NCI-H1436 treated with DMSO at 0.1 percent for 48 hours (cell line): Measurements from ENCODE around the gene RAD50.
"Not testable (repeated sequence)": the region's sequence is repeated elsewhere in the genome, so short reads cannot be mapped to it uniquely, and the experiment has no call there.

Experiments
- DNase-seq: peaks from one replicate; lab custom pipeline; 2025; lab: John Stamatoyannopoulos, UW

The RAD50 gene

DNA sequence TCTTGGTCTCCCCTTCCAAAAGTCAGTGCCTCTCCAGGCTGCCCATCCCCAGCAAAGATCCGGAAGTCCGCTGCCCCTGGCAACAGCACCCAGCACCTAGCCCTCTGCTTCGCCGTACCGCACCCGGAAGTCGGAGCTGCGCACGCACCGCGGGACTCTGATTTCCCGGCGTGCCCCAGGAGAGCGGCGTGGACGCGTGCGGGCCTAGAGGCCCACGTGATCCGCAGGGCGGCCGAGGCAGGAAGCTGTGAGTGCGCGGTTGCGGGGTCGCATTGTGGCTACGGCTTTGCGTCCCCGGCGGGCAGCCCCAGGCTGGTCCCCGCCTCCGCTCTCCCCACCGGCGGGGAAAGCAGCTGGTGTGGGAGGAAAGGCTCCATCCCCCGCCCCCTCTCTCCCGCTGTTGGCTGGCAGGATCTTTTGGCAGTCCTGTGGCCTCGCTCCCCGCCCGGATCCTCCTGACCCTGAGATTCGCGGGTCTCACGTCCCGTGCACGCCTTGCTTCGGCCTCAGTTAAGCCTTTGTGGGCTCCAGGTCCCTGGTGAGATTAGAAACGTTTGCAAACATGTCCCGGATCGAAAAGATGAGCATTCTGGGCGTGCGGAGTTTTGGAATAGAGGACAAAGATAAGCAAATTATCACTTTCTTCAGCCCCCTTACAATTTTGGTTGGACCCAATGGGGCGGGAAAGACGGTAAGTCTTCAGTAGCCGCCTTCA lies at the start of gene RAD50:
Gene RAD50, plus strand, starts transcription at position 215 of the 715 bp plus-strand sequence. Its CDS starts 348 bp downstream, at position 563.
- peak; percentile 20 for DNase-seq

DNA sequence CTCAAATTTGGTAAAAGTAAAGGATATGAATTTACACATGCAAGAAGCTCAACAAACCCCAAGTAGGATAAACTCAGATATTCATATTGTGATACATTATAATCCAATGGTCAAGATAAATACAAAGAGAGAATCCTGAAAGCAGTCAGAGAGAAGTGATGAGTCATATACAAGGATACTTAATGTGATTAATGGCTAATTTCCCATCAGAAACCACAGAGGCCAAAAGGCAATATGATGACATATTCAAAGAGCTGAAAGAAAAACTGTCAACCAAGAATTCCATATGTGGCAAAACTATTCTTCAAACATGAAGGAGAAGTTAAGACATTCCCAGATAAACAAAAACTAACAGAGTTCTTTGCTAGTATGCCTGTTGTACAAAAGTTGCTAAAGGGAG lies 46.7 kb upstream of the RAD50 start:
- no peak for DNase-seq

DNA sequence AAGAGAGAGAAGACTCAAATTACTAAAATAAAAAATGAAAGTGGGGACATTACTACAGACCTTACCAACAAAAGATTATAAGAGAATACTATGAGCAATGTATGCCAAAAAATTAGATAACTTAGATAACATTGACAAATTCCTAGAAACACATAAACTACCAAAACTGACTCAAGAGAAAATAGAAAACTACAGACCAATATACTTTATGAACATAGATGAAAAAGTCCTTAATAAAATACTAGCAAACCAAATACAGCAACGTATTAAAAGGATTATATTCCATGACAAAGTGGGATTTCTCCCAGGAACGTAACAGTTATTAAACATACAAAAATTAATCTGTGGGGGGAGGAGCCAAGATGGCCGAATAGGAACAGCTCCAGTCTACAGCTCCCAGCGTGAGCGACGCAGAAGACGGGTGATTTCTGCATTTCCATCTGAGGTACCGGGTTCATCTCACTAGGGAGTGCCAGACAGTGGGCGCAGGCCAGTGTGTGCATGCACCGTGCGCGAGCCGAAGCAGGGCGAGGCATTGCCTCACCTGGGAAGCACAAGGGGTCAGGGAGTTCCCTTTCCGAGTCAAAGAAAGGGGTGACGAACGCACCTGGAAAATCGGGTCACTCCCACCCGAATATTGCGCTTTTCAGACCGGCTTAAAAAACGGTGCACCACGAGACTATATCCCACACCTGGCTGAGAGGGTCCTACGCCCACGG lies 43.0 kb upstream of the RAD50 start:
- not testable (repeated sequence) for DNase-seq

DNA sequence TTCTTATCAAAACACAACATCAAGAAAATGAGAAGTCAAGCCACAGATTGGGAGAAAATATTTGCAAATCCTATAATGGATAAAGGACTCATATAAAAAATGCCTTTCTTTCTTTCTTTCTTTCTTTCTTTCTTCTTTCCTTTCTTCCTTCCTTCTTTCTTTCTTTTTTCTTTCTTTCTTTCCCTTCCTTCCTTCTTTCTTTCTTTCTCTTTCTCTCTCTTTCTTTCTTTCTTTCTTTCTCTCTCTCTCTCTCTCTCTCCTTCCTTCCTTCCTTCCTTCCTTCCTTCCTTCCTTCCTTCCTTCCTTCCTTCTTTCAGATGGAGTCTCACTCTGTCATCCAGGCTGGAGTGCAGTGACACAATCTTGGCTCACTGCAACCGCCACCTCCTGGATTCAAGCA lies 34.7 kb upstream of the RAD50 start:
- not testable (repeated sequence) for DNase-seq

DNA sequence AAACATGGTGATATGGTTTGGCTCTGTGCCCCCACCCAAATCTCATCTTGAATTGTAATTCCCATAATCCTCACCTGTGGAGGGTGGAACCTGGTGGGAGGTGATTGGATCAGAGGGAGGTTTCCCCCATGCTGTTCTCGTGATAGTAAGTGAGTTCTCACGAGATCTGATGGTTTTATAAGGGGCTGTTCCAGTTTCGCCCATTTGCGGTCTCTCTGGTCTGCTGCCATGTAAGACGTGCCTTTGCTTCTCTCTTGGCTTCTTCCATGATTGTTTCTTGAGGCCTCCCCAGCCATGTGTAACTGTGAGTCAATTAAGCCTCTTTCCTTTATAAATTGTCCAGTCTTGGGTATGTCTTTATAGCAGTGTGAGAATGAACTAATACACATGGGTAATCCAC lies 31.9 kb upstream of the RAD50 start:
- not testable (repeated sequence) for DNase-seq

DNA sequence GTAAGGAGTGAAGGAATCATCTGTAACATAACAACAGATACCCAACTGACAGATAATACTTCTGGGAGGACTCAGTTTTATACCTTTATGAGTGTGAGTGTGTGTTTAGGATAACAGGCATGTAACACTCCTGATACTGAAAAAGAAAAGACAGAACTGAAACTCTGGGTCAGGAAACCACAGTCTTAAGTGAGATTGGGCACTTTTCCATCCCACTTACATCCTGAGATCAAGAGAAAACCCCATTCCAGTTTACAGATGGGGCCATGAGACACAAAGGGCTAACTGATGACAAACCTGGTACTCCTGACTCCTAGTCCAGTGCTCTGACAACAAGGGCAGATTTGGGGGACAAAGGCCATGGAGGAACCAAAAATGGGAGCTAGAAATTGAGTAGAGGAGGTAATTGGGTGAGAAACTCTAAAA lies 31.5 kb upstream of the RAD50 start:
- no peak for DNase-seq

DNA sequence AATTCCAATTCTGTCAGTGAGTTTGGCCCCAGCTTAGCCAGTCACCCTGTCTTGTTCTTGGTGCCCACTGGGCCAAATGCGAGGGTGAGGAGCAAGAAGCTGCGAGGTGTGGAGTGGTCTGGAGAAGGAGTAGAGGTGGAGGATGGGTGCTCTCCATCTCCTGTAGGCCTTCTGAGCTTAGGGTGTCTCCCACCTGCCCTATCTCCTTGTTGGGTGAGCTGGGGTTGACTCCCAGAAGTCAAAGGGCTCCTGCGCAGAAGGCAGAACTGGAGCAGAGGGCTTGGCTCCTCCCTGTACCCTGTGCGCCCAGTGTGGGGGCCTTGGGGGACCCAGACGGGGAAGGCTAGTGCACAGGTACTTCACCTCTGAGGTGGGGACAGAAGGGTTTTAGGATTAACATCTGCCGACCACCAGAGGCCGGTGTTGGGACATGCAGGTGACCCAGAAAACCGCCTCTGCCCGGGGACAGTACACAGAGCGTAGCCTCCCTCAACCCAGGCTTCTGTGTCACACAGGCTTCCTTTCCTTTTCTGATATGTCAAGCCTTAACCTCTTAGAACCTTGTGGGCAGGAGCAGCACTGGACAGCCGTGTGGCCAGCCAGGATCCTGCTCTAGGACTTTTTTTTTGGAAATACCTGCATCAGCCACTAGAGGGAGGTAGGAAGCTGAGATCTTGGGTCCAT lies 30.3 kb upstream of the RAD50 start:
- no peak for DNase-seq

DNA sequence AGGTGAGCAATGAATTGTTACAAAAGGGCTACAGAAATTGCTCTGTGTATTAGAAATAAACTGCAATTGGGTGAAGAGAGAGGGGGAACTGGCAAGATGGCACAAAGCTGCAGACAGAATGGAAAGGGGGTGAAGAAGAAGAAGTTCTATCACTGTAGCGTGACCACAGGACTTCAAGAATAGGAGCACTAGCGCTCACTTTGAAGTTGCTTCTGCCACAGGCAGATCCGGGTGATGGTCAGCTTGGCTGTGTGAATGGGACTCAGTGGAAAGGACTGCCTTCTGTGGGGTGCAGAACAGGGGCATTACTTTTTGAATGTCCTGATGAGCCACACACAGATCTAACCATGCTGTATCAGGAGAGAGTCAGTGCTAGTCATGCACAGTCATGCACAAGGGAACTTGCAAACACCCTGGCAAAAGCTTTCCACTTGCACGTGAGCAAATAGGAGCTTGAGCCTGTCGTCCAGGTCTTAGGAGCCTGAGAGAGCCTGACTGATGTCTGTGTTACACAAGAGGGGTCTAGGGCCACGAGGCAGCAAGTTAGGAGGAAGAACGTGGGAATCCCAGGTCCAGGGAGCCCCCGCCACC lies 29.7 kb upstream of the RAD50 start:
- no peak for DNase-seq

DNA sequence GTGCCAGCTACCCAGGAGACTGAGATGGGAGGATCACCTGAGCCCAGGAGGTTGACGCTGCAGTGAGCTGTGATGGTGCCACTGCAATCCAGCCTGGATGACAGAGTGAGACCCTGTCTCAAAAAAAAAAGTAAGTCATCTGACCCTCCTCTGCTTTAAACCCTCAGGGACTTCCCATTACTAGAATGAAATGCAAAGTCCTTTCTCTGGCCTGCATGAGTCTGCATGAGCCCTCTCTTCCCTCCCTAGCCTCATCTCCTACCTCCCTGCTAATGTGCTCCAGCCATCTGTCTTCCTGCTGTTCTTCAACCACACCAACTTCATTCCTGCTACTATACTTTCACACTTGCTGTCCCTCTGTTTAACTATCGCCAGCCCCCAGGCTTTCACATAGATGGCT lies 28.8 kb upstream of the RAD50 start:
- no peak for DNase-seq

DNA sequence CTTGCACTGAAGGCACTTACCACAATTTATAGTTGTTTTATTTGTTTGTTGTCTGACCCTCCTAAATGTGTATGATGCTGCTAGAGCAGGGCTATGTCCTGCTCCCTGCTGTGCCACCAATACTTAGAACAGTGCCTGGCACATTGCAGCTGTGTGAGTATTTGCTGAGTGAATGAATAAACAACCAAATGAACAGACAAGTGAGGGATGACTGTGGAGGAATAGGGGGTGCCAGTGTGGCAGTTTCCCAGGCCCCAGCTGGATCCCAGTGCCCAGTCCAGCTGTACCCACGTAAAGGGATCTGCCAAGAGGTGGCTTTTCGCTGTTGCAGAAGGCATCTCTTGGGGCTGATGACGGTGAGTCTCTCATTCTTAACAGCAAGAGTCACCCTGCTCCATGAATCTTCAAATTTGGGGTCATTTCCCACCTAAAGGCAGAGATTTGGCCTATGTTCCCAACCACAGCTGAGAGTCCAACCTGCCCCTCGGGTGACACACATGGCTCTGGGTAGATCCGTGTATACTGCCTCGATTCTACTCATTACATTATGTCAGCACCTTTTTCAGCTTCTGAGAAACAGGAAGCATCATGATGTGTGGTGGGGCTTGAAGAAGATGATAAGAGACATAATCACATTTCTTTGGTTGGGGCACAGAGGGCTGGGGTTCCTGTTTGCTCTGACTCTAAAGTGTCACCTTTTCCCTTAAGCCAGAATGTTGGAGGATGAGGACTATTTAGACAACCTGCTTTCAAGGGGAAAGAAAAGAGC lies 27.7 kb upstream of the RAD50 start:
- DNase-seq, result no peak

DNA sequence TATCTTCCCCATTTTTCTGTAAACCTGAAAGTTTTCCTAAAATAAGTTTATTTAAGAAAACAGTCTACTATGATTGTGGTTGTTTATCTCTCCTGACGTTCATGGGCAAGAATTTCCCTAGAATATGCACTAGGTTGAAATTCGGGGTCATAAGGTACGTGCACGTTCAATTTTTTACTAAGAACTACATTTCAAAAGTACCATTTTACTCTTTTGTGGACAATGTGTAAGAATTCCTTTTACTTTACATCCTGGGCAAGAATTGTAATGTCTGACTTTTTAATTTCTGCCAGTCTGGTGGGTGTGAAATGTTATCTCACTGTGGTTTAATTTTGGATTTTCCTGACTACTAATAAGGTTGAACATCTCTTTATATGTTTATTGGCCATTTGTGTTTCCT lies 25.8 kb upstream of the RAD50 start:
- no peak for DNase-seq

DNA sequence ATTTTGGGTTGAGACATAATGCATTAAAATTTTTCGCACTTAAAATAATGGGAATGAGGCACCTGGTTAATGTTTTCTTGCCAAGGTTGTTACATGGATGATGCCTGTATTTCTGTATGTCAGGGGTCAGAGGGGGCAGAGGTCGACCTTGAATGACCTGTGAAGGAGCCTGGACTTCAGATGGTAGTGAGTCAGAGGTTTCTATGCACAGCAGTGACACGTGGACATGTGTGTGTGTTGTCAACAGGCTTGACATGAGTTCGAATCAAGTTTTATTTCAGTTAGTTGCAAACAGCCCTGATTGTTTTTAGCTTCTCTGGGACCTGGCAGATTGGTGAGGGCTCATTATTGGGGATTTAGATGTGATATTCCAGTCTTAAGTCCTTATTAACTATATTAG lies 17.1 kb upstream of the RAD50 start:
- no peak for DNase-seq

DNA sequence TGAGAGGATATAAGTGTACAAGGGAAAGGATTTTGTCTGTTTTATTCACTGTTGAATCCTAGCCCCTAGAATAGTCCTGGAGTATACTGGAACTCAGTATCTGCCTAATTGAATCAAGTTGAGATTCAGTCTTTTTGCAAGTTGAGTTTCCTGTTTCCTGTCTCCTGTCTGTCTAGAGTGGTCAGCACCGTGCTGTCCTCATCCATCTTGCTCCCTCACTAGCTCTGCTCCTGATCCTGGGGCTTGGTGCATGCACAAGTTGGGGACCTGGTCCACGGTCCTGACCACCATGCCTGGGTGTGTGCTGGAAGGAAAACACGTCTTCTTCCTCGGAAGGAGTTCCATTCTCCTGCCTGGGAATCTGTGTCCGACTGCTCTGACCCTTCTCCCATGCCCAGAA lies 16.6 kb upstream of the RAD50 start:
- no peak for DNase-seq

DNA sequence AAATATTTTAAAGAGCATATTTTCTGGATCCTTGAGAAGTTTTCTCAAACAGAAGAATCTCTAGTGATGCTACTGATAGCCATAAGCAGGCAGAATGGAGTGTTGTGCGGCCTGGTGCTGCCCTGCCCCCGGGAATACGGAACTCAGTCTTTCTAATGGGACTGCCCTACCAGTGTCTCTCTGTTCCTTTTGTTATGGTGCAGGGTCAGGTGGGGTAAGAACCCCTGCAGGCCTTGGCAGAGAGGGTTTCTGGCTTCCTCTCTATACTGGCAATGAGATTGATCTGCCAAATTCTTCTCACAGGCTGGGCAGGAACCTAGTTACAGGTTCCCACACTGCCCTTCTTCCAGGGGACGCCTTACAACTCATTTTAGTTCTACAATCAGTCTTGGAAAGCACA lies 16.0 kb upstream of the RAD50 start:
- no peak for DNase-seq

DNA sequence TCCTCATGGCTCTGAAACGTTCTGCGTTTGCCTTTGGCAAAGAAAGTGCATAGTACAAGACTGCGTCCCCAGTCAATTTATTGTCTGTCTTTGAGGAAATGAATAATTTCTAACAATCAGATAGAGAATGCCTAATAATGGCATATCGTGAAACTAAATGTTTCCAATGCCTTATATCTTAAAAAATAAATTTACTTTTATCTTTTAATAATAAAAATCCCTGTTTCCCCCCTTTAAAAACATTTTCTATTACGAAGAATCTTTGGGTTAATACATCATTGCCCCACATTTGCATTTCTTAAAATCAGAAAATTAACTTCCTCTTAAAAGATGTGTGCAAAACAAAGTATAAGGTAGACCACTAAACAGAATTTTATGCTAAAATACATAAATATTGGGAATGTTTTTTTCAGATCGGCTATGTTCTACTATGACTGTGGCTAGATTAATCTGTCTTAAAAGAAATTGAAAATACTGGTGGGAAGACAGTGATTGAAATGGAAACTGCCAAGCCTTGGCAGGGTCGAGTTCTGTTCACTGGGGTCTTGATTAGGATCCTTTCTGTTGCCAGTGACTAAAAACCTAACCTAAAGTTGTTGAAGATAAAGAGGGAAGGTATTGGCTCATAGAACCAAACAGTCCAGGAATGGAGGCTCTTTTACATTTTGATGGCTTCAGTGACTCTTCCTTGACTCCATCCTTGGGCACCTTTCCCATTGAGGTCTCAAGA lies 13.1 kb upstream of the RAD50 start, which contains the start of gene IL5:
Gene IL5, minus strand, starts transcription at position 51 of the 730 bp plus-strand sequence. Its CDS starts 44 bp downstream, at position 7.
- no peak for DNase-seq

DNA sequence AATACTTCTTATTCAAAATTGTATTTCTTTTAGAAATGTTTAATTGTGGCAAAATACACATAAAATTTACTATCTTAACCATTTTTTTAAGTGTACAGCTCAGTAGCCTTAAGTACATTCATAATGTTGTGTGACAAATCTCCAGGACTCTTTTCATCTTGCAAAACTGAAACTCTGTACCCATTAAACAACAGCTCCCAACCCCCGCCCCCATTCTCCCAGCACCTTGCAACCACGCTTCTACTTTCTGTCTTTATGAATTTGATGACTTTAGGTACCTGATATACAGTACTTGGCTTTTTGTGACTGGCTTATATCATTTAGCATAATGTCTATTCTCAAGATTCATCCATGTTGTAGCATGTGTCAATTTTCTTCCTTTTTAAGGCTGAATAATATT lies 10.7 kb upstream of the RAD50 start:
- no peak for DNase-seq

DNA sequence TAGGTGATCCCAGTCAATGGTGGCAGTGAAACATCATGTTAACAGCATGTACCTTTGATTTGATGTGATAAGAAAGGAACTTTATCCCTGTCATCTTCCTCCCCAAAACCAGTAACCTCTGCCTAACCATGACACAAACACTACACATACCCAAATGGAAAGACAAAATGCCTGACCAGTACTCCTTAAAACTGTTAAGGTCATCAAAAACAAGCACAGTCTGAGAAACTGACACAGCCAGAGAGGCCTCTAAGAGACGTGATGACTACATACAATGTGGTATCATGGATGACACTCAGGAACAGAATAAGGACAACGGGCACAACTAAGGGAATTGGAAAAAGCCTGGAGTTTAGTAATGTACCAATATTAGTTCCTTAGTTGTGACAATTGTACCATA lies 9.5 kb upstream of the RAD50 start:
- DNase-seq, result no peak

DNA sequence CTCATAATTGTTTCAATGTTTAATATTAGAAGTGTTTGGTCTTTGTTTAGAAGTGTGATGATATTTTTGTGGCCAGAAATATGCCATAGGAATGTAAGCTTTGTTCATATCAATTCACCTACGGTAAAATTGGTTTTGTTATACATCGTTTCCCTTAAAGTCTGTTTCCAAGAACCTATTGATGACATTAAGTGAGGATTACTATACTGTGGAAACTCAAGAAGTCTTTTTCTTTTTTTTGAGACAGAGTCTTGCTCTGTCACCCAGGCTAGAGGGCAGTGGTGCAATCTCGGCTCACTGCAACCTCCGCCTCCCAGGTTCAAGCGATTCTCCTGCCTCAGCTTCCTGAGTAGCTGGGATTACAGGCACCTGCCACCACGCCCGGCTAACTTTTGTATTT lies 7.9 kb upstream of the RAD50 start:
- DNase-seq, result not testable (repeated sequence)

DNA sequence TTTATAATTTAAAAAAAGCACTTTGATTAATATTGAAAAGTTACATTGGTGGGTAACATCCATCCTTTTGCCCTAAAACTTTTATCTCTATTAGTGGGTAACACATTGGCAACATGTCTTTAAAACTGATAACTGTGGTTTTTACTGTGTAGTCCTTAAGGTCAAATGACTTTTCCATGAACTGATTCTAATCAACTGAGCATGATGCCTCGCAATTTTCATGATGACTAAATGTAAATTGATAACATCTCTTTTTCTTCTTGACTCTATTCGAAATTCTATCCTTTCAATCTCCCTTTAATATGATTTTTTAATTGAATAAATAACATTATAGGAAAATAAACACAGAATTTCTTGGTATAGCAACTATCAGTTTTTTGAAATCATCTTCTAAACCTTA lies 7.2 kb upstream of the RAD50 start:
- DNase-seq, result no peak

DNA sequence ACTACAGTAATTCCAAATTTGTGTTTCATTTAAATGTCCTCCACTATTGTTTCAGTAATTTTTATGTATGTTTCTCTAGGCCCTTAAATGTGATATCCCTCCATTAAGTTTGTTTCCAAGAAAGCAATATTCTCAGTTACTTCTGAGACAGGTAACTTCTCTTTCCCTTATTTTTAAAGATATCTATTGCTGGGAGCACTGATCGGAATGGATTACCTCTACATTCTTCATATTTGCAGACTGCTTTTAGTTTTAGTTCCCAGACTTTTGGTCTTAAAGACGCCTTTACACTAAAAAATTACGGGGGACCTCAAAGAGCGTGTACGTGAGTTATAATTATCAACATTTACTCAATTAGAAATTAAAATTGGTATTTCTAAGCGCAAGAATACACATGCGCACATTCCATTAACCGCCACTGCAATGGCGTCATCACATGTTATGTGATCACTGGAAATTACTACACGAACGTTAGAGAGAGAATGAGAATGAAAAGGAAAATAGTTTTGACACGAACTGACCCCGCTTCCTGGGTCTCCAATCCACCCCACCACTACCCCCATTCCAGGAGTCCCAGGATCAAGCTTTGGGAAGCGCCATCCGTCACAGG lies 519 bp upstream of the RAD50 start:
- no peak for DNase-seq
